ENCODE data around the gene TMEM100.

The TMEM100 gene

GRCh38 chr17:55722742-55723487, at the start of gene TMEM100:
TSS of gene TMEM100 (minus strand) at chr17:55722864. CDS start at chr17:55721070, 1,794 bp downstream.
- DNase-seq (ENCODE audit: extremely low spot score) = no peak
- CTCF ChIA-PET = interaction anchor here (1.2 to 3.1 kb wide), 3 partner anchors 11 to 196 kb away, joined by 4 to 21 read pairs (median 12); partner anchors contain the start of gene PCTP
- TF ChIP-seq CTCF (IDR thresholded peaks at IDR 0.05; ENCODE audit: control extremely low read depth, extremely low read depth, low read depth, missing control alignments) = no peak
- POLR2A ChIA-PET = no interaction called here

- ChIA-PET POLR2A (no interaction called here), CTCF (interaction anchor here (1.1 to 4.8 kb wide), 6 partner anchors 9 to 258 kb away, joined by 4 to 38 read pairs (median 5); no protein-coding TSS in a partner anchor)
- TF ChIP-seq CTCF (IDR thresholded peaks at IDR 0.05; ENCODE audit: control extremely low read depth, extremely low read depth, low read depth, missing control alignments) = no peak
- DNase-seq (ENCODE audit: extremely low spot score) = no peak
These were observed 49.4 kb upstream of the TMEM100 start for GRCh38 chr17:55772086-55772485.

- peak; percentile 26 for TF ChIP-seq CTCF (IDR thresholded peaks at IDR 0.05; ENCODE audit: control extremely low read depth, extremely low read depth, low read depth, missing control alignments)
- DNase-seq (ENCODE audit: extremely low spot score) = peak; percentile 45
- POLR2A ChIA-PET = no interaction called here
- CTCF ChIA-PET = interaction anchor here (0.6 to 4.8 kb wide), 16 partner anchors 10 to 247 kb away, joined by 3 to 38 read pairs (median 4); partner anchors contain the start of gene PCTP
These were observed 47.7 kb upstream of the TMEM100 start for GRCh38 chr17:55770196-55770870.

GRCh38 chr17:55769625-55770000, 46.9 kb upstream of the TMEM100 start:
- no peak for TF ChIP-seq CTCF (IDR thresholded peaks at IDR 0.05; ENCODE audit: control extremely low read depth, extremely low read depth, low read depth, missing control alignments)
- ChIA-PET POLR2A (no interaction called here), CTCF (interaction anchor here (0.6 to 4.8 kb wide), 11 partner anchors 9 to 246 kb away, joined by 3 to 38 read pairs (median 4); partner anchors contain the start of gene PCTP)
- no peak for DNase-seq (ENCODE audit: extremely low spot score)

GRCh38 chr17:55768936-55769624, 46.4 kb upstream of the TMEM100 start:
- no peak for TF ChIP-seq CTCF (IDR thresholded peaks at IDR 0.05; ENCODE audit: control extremely low read depth, extremely low read depth, low read depth, missing control alignments)
- DNase-seq (ENCODE audit: extremely low spot score) = no peak
- ChIA-PET POLR2A (no interaction called here), CTCF (interaction anchor here (1.1 to 4.8 kb wide), 8 partner anchors 9 to 245 kb away, joined by 3 to 38 read pairs (median 4); partner anchors contain the start of gene PCTP)

GRCh38 chr17:55765472-55765871, 42.8 kb upstream of the TMEM100 start:
- ChIA-PET POLR2A (no interaction called here), CTCF (interaction anchor here (1.0 kb wide), 1 partner anchor 164 kb away, joined by 3 read pairs; no protein-coding TSS in a partner anchor)
- DNase-seq (ENCODE audit: extremely low spot score) = no peak
- no peak for TF ChIP-seq CTCF (IDR thresholded peaks at IDR 0.05; ENCODE audit: control extremely low read depth, extremely low read depth, low read depth, missing control alignments)
